Measurements from ENCODE around the gene GRAMD1A. TPM values are rescaled to one million over a fixed set of nuclear protein-coding genes. Genes with fewer than 3 reads are reported as not detected.
"Not testable (repeated sequence)": the region's sequence is repeated elsewhere in the genome, so short reads cannot be mapped to it uniquely, and the experiment has no call there.

The GRAMD1A gene
- total and polyA plus RNA-seq, 5 donors = 27.9 to 37.4 (median 32.3) TPM

DNA sequence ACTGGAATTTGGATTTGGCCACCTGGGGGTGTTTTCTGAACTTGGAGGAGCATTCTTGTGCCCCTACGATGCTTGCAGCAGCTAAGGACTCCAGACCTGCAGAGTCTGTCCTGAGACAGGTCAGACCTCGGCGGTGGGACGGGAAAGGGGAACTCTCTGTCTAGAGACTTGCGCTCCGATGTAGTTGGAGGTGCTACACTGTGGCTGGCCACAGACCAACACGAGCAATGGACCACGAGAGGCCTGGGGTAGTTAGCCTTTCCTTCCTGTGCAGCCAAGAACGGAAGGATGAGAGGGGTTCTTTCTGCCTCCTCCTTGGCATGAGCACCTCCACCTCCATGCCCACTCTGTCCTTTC is 5.9 kb upstream of the GRAMD1A start:
- intact Hi-C loops (cut with DNase I) = no loop called here
- H3K27me3 ChIP-seq (ENCODE audit: control insufficient read depth, insufficient read depth) = no peaks in the 10 kb centered on the region
- no peaks in the 10 kb centered on the region for H3K4me1 ChIP-seq (ENCODE audit: control insufficient read depth, insufficient read depth, low read length)
- H3K4me3 ChIP-seq (ENCODE audit: low read length) = no peak overlapping the region
- peak overlapping the region; percentile 28 for H3K27ac ChIP-seq (ENCODE audit: low read length)
- no peak for ATAC-seq
- H3K9me3 ChIP-seq (ENCODE audit: control insufficient read depth, low read length) = no peaks in the 10 kb centered on the region
- DNase-seq = peak in 1 of 3 donors; percentile 52
- WGBS = 64% methylated on average over 9 of the region's 9 CpGs

DNA sequence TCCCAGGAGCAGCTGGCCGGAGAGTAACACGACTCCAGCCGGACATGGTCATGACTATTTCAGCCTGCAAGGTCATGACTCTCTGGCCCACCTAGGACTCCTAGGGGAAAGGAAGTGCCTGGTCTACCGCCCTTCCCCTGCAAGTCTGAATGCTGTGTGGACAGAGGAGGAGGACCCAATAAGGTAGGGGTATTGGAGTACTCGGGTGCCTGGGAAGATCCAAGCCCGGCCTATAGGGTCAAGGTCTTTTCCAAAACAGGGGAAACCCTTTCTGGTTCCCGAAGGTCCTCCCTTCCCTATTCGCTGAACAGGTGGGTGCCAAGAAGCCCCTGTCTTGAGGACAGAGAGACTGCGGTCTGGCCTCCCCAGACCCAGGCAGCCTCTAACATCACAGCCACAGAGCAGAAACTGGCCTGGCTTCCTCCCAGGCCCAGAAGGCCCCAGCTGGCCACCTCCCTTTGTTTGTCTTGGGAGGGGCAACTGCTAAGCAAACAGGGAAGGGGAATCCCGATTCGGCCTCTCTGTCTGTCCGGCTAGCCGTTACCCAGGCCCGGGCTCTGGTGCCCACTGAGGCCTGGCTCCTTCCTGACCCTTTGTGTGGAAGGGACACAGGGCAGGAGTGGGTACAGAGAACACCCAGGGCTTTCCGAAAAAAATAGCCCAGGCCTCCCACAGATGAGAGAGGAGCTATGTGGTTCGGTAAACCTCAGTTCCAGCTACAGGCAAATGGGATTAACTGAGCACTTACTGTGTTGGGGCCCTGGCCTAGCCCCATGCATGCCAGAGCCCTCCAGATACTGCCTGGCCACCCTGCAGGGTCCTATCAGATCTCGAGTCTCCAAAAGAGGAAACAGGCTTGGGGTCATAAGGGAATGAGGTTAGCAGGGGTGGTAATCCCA is 5.2 kb upstream of the GRAMD1A start:
- whole genome bisulfite sequencing = 58% methylated on average over 17 of the region's 17 CpGs
- peak overlapping the region; percentile 69 for H3K27ac ChIP-seq (ENCODE audit: low read length)

DNA sequence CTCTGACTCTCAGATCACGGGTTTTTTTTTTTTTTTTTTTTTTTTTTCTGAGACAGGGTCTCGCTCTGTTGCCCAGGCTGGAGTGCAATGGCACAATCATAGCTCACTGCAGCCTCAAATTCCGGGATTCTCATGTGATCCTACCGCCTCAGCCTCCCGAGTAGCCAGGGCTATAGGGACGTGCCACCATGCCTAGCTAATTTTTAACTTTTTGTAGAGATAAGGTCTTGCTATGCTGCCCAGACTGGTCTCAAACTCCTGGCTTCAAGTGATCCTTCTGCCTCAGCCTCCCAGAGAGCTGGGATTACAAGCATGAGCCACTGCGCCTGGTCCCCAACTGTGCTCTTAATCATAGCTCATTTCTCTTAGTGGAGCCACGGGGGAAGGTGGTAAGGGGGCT is 4.6 kb upstream of the GRAMD1A start:
- ATAC-seq (no peak), DNase-seq (no peak)
- intact Hi-C loops (cut with DNase I) = no loop called here
- peak overlapping the region; percentile 69 for H3K27ac ChIP-seq (ENCODE audit: low read length)
- H3K4me1 ChIP-seq (ENCODE audit: control insufficient read depth, insufficient read depth, low read length) = no peaks in the 10 kb centered on the region
- 94% methylated on average over 8 of the region's 8 CpGs for WGBS
- H3K9me3 ChIP-seq (ENCODE audit: control insufficient read depth, low read length) = no peaks in the 10 kb centered on the region
- no peak overlapping the region for H3K4me3 ChIP-seq (ENCODE audit: low read length)
- no peaks in the 10 kb centered on the region for H3K27me3 ChIP-seq (ENCODE audit: control insufficient read depth, insufficient read depth)

More for the DNA sequence above, 5.2 kb upstream of the GRAMD1A start:
- no peak overlapping the region for H3K4me3 ChIP-seq (ENCODE audit: low read length)
- no peaks in the 10 kb centered on the region for H3K9me3 ChIP-seq (ENCODE audit: control insufficient read depth, low read length)
- H3K4me1 ChIP-seq (ENCODE audit: control insufficient read depth, insufficient read depth, low read length) = no peaks in the 10 kb centered on the region
- intact Hi-C loops (cut with DNase I) = no loop called here
- DNase-seq = peak; percentile 62 to 82 (median 81)
- H3K27me3 ChIP-seq (ENCODE audit: control insufficient read depth, insufficient read depth) = no peaks in the 10 kb centered on the region
- ATAC-seq = peak; percentile 74 to 75

DNA sequence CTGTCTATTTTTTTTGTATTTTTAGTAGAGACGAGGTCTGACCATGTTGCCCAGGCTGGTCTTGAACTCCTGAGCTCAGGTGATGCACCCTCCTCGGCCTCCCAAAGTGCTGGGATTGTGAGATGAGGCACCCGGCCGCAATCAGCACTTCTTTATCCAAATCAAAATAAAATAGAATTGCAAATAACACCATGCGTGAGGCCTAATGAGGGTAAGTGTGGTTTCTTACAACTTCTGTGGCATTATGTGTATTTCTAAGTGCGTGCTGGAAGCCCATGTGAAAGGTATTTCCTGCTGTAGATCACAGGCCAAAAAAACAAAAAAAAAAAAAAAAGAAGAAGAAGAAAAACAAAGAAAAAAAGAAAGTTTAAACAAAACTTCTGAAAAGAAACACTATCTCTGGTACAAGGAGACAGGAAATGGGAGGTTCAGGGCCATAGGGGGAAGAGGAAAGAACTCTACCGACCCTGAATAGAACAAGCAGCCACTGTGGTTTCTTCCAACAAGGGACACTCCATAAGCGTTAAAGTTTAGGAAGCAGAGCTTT is 3.0 kb upstream of the GRAMD1A start:
- no peaks in the 10 kb centered on the region for H3K27me3 ChIP-seq (ENCODE audit: control insufficient read depth, insufficient read depth)
- 61% methylated on average over 8 of the region's 8 CpGs for WGBS
- H3K4me1 ChIP-seq (ENCODE audit: control insufficient read depth, insufficient read depth, low read length) = no peaks in the 10 kb centered on the region
- no peak overlapping the region for H3K27ac ChIP-seq (ENCODE audit: low read length)
- no peak overlapping the region for H3K4me3 ChIP-seq (ENCODE audit: low read length)
- DNase-seq = no peak
- no peak for ATAC-seq
- intact Hi-C loops (cut with DNase I) = no loop called here
- H3K9me3 ChIP-seq (ENCODE audit: control insufficient read depth, low read length) = no peaks in the 10 kb centered on the region

DNA sequence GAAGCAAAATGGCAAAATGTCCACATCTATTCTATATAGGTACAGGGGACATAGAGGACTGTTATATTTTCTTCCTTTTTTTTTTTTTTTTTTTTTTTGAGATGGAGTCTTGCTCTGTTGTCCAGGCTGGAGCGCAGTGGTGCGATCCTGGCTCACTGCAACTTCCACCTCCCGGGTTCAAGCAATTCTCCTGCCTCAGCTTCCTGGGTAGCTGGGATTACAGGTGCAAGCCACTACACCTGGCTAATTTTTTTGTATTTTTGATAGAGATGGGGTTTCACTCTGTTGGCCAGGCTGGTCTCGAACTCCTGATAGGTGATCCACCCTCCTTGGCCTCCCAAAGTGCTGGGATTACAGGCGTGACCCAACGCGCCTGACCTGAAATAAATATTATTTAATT is 1.9 kb upstream of the GRAMD1A start:
- ATAC-seq; H3K4me1 ChIP-seq (ENCODE audit: control insufficient read depth, insufficient read depth, low read length); intact Hi-C loops (cut with DNase I); H3K27me3 ChIP-seq (ENCODE audit: control insufficient read depth, insufficient read depth); H3K4me3 ChIP-seq (ENCODE audit: low read length); H3K27ac ChIP-seq (ENCODE audit: low read length); H3K9me3 ChIP-seq (ENCODE audit: control insufficient read depth, low read length): not testable (repeated sequence)
- peak in 1 of 3 donors; percentile 28 for DNase-seq
- 89% methylated on average over 7 of the region's 7 CpGs for whole genome bisulfite sequencing

DNA sequence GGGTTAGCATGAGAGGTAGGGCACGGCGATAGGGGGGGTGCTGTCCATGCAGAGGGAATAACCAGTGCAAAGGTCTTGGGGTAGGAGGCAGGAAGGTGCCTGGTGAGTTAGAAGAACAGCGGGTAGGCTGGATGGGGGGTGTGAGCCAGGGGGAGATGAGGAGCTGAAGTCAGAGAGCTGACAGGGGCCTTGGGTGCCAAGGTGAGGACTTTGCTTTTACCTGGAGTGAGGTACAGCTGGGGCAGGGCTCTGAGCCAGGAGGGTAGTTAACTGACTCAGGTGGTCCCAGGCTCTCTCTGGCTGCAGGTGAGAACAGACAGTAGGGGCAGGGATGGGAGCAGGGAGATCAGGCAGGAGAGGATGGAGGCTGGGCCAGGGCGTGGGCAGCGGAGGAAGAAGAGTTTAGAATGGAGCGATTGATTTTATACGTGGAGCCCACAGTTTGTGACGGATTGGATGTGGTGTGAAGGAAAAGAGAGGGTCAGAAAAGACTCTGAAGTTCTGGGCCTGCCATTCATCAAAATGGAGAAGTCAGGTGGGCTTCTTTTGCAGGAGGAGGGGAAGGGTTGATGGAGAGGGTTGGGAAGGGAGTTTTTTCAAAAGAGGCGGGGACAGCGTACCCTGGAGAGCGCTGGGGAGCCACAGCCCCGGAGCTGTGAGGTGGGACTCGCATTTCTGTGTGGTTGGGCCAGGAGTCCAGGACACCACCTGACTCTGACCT is 1.2 kb upstream of the GRAMD1A start:
- intact Hi-C loops (cut with DNase I) = no loop called here
- 46% methylated on average over 13 of the region's 13 CpGs for WGBS
- Histone ChIP-seq H3K4me3 (ENCODE audit: low read length) (peak overlapping the region; percentile 99), H3K27ac (ENCODE audit: low read length) (peak overlapping the region; percentile 99), H3K27me3 (ENCODE audit: control insufficient read depth, insufficient read depth) (no peaks in the 10 kb centered on the region), H3K9me3 (ENCODE audit: control insufficient read depth, low read length) (no peaks in the 10 kb centered on the region), H3K4me1 (ENCODE audit: control insufficient read depth, insufficient read depth, low read length) (peaks cover 7% of the 10 kb centered on the region)
- ATAC-seq = peak; percentile 31 to 47
- DNase-seq = peak in 1 of 3 donors; percentile 26

DNA sequence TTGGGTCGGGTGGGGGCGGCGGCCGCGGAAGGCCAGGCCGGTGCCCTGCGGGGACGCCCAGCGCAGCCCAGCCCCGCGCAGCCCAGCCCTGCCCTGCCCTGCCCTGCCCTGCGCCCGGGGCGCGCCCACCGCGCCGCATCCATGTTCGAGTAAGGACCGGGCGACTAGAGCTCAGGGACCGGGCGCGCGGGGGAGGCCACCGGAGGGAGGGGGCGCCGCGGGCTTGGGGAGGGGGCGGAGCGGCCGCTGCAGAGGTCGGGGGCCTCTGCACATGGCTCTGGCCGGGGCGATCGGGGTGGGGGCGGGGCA is 169 bp downstream of the GRAMD1A start:
- H3K4me3 ChIP-seq (ENCODE audit: low read length) = peak overlapping the region; percentile 99
- no peaks in the 10 kb centered on the region for H3K9me3 ChIP-seq (ENCODE audit: control insufficient read depth, low read length)
- DNase-seq (no peak), ATAC-seq (no peak)
- H3K4me1 ChIP-seq (ENCODE audit: control insufficient read depth, insufficient read depth, low read length) = peaks cover 7% of the 10 kb centered on the region
- 1% methylated on average over 37 of the region's 37 CpGs for WGBS
- intact Hi-C loops (cut with DNase I) = no loop called here
- peak overlapping the region; percentile 85 for H3K27ac ChIP-seq (ENCODE audit: low read length)
- H3K27me3 ChIP-seq (ENCODE audit: control insufficient read depth, insufficient read depth) = no peaks in the 10 kb centered on the region

DNA sequence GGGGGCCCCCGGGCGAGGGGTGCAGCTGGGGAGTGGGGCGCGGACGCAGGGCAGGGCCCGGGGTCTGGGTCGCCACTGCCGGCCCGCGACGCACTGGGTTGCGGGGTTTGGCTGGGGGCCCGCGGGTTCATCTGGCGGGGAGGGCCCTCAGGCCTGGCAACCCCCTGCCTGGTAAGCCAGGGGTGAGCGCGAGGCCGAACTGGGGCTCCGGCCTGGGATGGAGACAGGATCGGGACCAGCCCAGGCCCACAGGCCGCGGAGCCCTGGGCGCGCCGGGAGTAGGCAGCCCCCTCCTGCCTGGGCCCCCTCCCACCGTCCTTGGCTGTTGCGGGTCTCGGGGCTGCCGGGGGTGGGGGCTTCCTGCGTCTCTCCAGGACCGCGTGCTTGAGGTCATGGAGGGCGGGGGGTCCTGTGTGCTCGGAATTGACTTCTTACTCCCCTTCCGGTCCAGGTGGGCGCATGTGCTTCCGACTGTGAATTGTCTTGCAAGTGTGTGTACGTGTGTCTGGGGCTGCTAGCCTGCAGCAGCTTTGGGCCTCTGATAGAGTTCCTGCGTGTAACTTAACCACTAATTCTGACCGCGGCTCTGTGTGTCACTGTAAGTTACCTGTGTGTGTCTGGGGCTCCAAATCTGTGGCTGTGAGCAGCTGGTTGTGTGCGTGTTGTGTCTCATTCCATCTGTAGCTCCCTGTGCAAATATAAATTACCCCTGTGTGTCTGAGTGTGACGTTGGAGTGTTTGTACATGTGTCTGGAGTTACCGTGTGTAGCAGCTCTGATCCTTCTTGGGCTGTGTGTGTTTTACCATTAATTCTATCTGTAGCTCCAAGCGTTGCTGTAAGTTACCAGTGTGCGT is 751 bp downstream of the GRAMD1A start:
- ATAC-seq (peak; percentile 1 to 3), DNase-seq (peak in 2 of 3 donors; percentile 70 to 78)
- WGBS = 2% methylated on average over 46 of the region's 46 CpGs
- H3K4me1 ChIP-seq (ENCODE audit: control insufficient read depth, insufficient read depth, low read length) = peaks cover 7% of the 10 kb centered on the region
- no peaks in the 10 kb centered on the region for H3K27me3 ChIP-seq (ENCODE audit: control insufficient read depth, insufficient read depth)
- peak overlapping the region; percentile 50 for H3K27ac ChIP-seq (ENCODE audit: low read length)
- intact Hi-C loops (cut with DNase I) = no loop called here
- peak overlapping the region; percentile 99 for H3K4me3 ChIP-seq (ENCODE audit: low read length)
- H3K9me3 ChIP-seq (ENCODE audit: control insufficient read depth, low read length) = no peaks in the 10 kb centered on the region

DNA sequence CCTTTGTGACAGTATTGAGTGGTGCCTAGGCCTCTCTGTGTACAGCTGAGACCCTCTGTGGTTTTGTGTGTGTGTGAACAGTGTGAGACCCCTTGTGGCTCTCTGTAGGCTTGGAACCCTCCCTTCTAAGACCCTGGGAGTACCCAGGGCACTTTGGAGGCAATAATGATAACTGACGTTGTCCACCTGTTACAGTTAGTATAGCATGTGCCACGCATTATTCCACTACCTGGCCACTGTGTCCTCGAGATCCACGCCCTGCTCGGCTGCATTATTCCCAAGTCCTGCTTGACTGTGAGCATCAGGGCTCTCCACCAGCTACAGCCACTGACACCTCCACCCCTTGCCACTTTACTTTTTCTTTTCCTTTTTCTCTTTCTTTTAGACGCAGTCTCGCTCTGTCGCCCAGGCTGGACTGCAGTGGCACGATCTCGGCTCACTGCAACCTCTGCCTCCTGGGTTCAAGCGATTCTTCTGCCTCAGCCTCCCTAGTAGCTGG is 2.0 kb downstream of the GRAMD1A start:
- Histone ChIP-seq H3K4me3 (ENCODE audit: low read length) (no peak overlapping the region), H3K27ac (ENCODE audit: low read length) (no peak overlapping the region), H3K4me1 (ENCODE audit: control insufficient read depth, insufficient read depth, low read length) (peaks cover 7% of the 10 kb centered on the region), H3K27me3 (ENCODE audit: control insufficient read depth, insufficient read depth) (no peaks in the 10 kb centered on the region), H3K9me3 (ENCODE audit: control insufficient read depth, low read length) (no peaks in the 10 kb centered on the region)
- WGBS = 86% methylated on average over 11 of the region's 11 CpGs
- intact Hi-C loops (cut with DNase I) = no loop called here
- DNase-seq = peak in 1 of 3 donors; percentile 17
- ATAC-seq = no peak

DNA sequence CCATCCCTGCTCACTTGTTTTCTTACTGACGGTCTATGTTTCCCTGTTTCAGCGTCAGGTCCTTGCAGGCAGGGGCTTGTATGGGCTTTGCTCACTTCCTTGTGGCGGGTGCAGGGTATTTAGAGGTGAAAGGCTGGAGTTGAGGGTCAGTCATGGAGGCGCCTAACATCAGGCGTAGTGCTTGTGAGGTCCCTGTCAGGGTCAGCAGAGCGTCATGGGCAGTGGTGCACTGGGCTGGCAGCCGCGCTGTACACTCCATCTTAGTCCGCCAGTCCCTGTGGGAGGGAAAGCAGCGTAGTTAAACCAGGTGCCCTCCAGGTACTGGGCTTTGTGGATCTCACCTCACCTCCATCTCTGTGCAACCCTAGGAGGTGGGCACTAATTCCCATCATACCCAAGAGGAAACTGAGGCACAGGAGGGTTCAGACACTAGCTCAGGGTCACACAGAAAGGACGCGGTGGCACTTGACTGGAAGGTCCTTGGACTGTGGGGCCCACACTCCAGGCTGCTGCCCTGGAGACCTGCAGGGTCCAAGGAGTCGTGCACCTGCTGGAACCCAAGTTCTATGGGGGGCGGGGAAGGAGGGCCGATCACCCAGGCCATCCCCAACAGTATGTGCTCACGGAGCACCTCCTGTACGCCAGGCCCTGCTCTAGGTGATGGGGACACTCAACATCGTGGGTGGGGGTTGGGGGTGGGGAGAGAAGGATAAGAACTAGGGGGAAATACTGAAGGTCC is 4.6 kb downstream of the GRAMD1A start:
- 92% methylated on average over 18 of the region's 18 CpGs for WGBS
- DNase-seq = peak in 1 of 3 donors; percentile 26

More for the DNA sequence above, 4.6 kb downstream of the GRAMD1A start:
- Histone ChIP-seq H3K9me3 (ENCODE audit: control insufficient read depth, low read length) (no peaks in the 10 kb centered on the region), H3K4me3 (ENCODE audit: low read length) (no peak overlapping the region), H3K27ac (ENCODE audit: low read length) (no peak overlapping the region), H3K4me1 (ENCODE audit: control insufficient read depth, insufficient read depth, low read length) (peaks cover 7% of the 10 kb centered on the region), H3K27me3 (ENCODE audit: control insufficient read depth, insufficient read depth) (no peaks in the 10 kb centered on the region)
- intact Hi-C loops (cut with DNase I) = no loop called here
- ATAC-seq = no peak

Measured in right cardiac atrium (tissue), 5 donors.